ENCODE measurements around the gene KHDRBS2. TPM values are rescaled to one million over a fixed set of nuclear protein-coding genes. Genes with fewer than 3 reads are reported as not detected.

Gene KHDRBS2
- total RNA-seq, 2 donors from 2014 or later, result not detected

GRCh38 chr6:61935242-61935846, 350.7 kb downstream of the KHDRBS2 start:
- Mint-ChIP-seq H3K9me3 (peaks cover 16% of the 10 kb centered on the region), H3K27ac (no peak overlapping the region), H3K36me3 (ENCODE audit: low read depth) (no peaks in the 10 kb centered on the region), H3K27me3 (no peaks in the 10 kb centered on the region), H3K4me1 (no peaks in the 10 kb centered on the region), H3K4me3 (no peak overlapping the region)
- no peak for ATAC-seq (replicated peaks)

- no peak for ATAC-seq (replicated peaks)
- Mint-ChIP-seq H3K4me1 (no peaks in the 10 kb centered on the region), H3K27me3 (no peaks in the 10 kb centered on the region), H3K27ac (no peak overlapping the region), H3K9me3 (peaks cover 23% of the 10 kb centered on the region), H3K36me3 (ENCODE audit: low read depth) (no peaks in the 10 kb centered on the region), H3K4me3 (no peak overlapping the region)
Observed at GRCh38 chr6:61909486-61909885, 376.5 kb downstream of the KHDRBS2 start.

DNA sequence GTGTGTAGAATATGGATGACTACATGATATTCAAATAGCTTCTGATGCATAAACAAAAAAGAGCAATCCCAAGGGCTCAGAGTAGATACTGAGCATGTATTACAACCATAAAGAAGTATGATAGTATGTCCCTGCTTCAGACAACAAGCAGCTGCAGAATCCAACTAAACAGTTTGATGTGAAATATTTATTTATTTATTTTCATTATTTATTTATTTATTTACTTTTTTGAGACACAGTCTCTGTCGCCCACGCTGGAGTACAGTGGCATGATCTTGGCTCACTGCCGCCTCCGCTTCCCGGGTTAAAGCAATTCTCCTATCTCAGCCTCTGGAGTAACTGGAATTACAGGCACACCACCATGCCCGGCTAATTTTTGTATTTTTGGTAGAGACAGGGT, 384.3 kb downstream of the KHDRBS2 start:
- Mint-ChIP-seq H3K4me3 (no peak overlapping the region), H3K27ac (no peak overlapping the region), H3K9me3 (peaks cover 20% of the 10 kb centered on the region), H3K27me3 (no peaks in the 10 kb centered on the region), H3K36me3 (ENCODE audit: low read depth) (no peaks in the 10 kb centered on the region), H3K4me1 (no peaks in the 10 kb centered on the region)
- ATAC-seq (replicated peaks), result no peak

GRCh38 chr6:61894536-61894935, 391.5 kb downstream of the KHDRBS2 start:
- Mint-ChIP-seq H3K36me3 (ENCODE audit: low read depth) (no peaks in the 10 kb centered on the region), H3K4me1 (no peaks in the 10 kb centered on the region), H3K4me3 (no peak overlapping the region), H3K27ac (no peak overlapping the region), H3K27me3 (no peaks in the 10 kb centered on the region), H3K9me3 (peaks cover 18% of the 10 kb centered on the region)
- no peak for ATAC-seq (replicated peaks)

DNA sequence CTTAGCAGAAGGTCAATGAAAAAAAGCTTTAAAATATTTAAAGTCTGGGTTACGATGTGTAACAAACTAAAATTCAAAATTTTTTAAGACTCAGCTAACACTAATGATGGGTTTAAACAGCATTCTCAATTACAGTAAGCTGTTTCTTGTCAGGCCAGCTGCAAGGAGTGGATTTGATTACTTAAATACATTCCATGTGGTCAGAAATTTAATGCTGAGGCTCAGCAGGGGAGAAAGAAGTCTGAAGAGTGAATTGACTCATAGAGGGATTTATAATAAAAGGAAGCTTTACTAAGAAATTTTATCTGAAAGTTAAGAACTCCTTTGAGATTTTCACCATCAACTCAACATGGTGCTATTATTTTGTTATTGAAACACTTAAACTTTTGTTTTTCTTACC, 398.6 kb downstream of the KHDRBS2 start:
- Mint-ChIP-seq H3K27me3 (no peaks in the 10 kb centered on the region), H3K4me1 (no peaks in the 10 kb centered on the region), H3K36me3 (ENCODE audit: low read depth) (no peaks in the 10 kb centered on the region), H3K9me3 (peaks cover 20% of the 10 kb centered on the region), H3K4me3 (no peak overlapping the region), H3K27ac (no peak overlapping the region)
- no peak for ATAC-seq (replicated peaks)

DNA sequence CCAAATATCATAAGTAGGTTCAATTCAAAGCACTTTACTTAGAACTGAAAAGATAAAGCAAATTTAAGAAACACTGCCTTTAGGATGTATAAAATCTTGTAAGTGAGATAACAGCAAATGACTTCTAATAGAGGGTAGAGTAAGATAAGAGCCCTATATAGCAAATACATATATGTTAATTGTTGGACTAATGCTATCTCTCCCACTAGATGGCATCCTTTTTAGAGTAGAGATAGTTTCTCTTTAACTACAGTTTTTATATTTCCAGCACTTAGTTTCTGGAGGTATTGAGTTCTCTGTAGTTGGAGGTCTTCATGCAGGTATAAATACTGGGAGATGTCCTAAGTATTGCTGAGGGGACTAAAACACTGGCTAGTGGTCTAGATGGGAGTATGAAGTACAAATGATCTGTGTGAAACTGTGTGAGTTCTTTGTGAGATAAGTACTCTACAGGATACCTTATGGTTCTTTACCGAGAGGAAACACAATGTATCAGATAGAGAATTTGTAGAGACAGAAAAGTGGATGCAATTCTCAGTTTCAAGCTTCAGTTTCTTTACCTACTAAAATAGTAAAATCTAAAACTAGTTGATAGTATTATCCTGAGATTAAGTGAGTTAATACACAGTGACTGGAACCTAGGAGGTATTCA, 399.3 kb downstream of the KHDRBS2 start:
- Mint-ChIP-seq H3K4me3 (no peak overlapping the region), H3K4me1 (no peaks in the 10 kb centered on the region), H3K27ac (no peak overlapping the region), H3K27me3 (no peaks in the 10 kb centered on the region), H3K9me3 (peaks cover 20% of the 10 kb centered on the region), H3K36me3 (ENCODE audit: low read depth) (no peaks in the 10 kb centered on the region)
- no peak for ATAC-seq (replicated peaks)

DNA sequence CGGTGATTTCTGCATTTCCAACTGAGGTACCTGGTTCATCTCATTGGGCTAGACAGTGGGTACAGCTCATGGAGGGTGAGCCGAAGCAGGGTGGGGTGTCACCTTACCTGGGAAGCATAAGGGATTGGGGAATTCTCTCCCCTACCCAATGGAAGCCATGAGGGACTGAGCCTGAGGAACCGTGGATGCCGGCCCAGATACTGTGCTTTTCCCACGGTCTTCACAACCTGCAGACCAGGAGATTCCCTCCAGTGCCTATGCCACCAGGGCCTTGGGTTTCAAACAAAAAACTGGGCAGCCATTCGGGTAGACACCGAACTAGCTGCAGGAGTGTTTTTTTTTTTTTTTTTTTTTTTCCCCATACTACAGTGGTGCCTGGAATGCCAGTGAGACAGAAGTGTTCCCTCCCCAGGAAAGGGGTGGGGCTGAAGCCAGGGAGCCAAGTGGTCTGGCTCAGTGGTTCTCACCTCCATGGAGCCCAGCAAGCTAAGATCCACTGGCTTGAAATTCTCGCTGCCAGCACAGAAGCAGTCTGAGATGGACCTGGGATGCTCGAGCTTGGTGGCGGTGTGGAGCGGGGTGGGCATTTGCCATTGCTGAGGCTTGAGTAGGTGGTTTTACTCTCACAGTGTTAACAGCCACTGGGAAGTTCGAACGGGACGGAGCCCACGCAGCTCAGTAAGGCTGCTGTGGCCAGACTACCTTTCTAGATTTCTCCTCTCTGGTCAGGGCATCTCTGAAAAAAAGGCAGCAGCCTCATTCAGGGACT, 416.2 kb downstream of the KHDRBS2 start:
- Mint-ChIP-seq H3K4me1 (no peaks in the 10 kb centered on the region), H3K27me3 (no peaks in the 10 kb centered on the region), H3K36me3 (ENCODE audit: low read depth) (no peaks in the 10 kb centered on the region), H3K9me3 (peaks cover 18% of the 10 kb centered on the region), H3K27ac (no peak overlapping the region), H3K4me3 (no peak overlapping the region)
- ATAC-seq (replicated peaks), result no peak

GRCh38 chr6:61868507-61869080, 417.4 kb downstream of the KHDRBS2 start:
- ATAC-seq (replicated peaks), result no peak
- Mint-ChIP-seq H3K27ac (no peak overlapping the region), H3K27me3 (no peaks in the 10 kb centered on the region), H3K36me3 (ENCODE audit: low read depth) (no peaks in the 10 kb centered on the region), H3K4me3 (no peak overlapping the region), H3K9me3 (peaks cover 22% of the 10 kb centered on the region), H3K4me1 (no peaks in the 10 kb centered on the region)

DNA sequence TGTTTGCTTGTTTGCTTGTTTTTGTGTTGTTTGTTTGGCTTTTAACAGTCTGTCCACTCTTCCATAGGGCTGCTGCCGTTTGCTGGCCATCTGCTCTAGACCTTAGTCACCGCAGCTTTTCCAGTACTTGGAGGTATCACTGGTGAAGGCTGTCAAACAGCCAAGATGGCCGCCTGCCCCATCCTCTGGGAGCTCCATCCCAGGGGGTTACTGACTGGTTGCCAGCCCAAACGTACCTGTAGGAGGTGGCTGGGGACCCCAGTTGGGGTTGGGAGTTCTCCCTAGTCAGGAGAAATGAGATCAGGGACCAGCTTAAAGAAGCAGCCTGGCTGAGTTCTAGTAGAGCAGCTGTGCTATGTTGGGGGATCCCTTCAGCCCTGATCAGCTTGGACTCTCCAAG, 418.4 kb downstream of the KHDRBS2 start:
- no peaks in the 10 kb centered on the region for H3K4me1 Mint-ChIP-seq
- no peaks in the 10 kb centered on the region for H3K36me3 Mint-ChIP-seq (ENCODE audit: low read depth)
- no peak overlapping the region for H3K27ac Mint-ChIP-seq
- no peaks in the 10 kb centered on the region for H3K27me3 Mint-ChIP-seq
- no peak overlapping the region for H3K4me3 Mint-ChIP-seq
- H3K9me3 Mint-ChIP-seq, result peaks cover 29% of the 10 kb centered on the region
- no peak for ATAC-seq (replicated peaks)

- Mint-ChIP-seq H3K36me3 (ENCODE audit: low read depth) (no peaks in the 10 kb centered on the region), H3K27me3 (no peaks in the 10 kb centered on the region), H3K27ac (no peak overlapping the region), H3K4me1 (no peaks in the 10 kb centered on the region), H3K4me3 (no peak overlapping the region), H3K9me3 (peaks cover 18% of the 10 kb centered on the region)
- no peak for ATAC-seq (replicated peaks)
Observed at GRCh38 chr6:61857541-61857940, 428.5 kb downstream of the KHDRBS2 start.

- Mint-ChIP-seq H3K27me3 (no peaks in the 10 kb centered on the region), H3K36me3 (ENCODE audit: low read depth) (no peaks in the 10 kb centered on the region), H3K9me3 (peaks cover 11% of the 10 kb centered on the region), H3K4me3 (no peak overlapping the region), H3K4me1 (no peaks in the 10 kb centered on the region), H3K27ac (no peak overlapping the region)
- no peak for ATAC-seq (replicated peaks)
Observed at GRCh38 chr6:61841958-61842357, 444.1 kb downstream of the KHDRBS2 start.

DNA sequence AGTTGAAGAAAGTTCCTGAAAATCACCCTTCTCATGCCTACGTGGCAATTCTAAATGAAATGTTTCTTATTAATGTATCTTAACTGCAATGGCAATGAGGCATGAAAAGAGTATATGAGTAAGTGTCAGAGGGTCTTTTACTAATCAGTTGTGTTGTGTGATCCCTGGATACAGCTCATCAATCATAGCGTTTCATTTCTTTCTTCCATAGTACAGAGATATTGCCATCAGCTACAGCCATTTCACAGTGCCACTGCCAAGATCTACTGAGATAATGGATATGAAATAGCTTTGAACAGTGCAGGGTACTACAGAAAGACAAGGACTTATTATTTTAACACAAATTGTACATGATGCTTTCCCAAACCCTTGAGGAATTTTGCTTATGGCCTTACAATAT, 450.8 kb downstream of the KHDRBS2 start:
- ATAC-seq (replicated peaks), result no peak

DNA sequence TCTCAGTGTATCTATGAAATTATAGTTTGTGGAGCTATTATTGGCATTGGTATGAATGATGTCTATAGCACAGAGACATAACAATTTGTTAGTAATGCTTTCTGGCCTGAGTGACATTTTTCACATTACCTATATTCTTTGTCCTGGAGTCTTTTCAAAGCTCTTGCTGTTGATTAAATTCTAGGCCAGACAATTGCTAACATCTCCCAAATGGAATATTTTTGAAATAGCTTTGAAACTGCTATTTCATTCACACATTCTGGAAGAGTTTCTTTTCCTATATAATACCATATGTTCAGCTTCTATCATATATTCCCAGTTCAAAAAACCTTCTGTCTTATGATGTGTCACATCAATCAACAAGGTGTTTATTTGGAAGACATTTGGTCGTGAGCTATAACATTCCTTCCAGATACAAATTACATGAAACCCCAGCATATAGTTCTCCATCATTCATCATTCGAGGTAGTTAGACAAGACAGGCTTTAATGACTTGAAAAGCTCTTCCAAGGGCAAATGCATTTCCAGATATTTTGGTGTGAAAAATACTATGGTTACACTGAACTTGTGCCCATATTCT, 452.8 kb downstream of the KHDRBS2 start:
- H3K27ac Mint-ChIP-seq, result no peak overlapping the region
- H3K9me3 Mint-ChIP-seq, result no peaks in the 10 kb centered on the region
- H3K4me1 Mint-ChIP-seq, result no peaks in the 10 kb centered on the region
- H3K27me3 Mint-ChIP-seq, result no peaks in the 10 kb centered on the region
- no peaks in the 10 kb centered on the region for H3K36me3 Mint-ChIP-seq (ENCODE audit: low read depth)
- no peak overlapping the region for H3K4me3 Mint-ChIP-seq
- ATAC-seq (replicated peaks), result no peak

More for the DNA sequence above, 450.8 kb downstream of the KHDRBS2 start:
- no peaks in the 10 kb centered on the region for H3K4me1 Mint-ChIP-seq
- no peaks in the 10 kb centered on the region for H3K27me3 Mint-ChIP-seq
- no peak overlapping the region for H3K27ac Mint-ChIP-seq
- peaks cover 6% of the 10 kb centered on the region for H3K9me3 Mint-ChIP-seq
- no peaks in the 10 kb centered on the region for H3K36me3 Mint-ChIP-seq (ENCODE audit: low read depth)
- H3K4me3 Mint-ChIP-seq, result no peak overlapping the region

DNA sequence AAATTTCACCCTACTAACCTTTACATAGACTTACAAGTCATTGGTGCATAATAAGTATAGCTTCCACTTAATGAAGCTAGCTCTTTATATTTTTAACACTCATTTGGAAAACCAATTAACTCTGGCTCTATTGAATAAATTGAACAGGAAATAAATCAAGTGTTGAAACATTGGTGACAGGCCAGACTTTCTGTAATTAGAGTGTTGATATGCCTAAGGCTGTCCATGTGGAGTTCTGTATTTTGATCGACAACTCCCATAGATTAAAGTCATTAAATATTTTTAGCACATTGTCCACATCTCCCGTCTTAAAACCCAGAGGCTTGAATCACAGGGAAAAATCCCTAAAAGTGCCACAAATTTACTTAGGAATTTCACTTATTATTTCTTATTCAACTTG, 468.3 kb downstream of the KHDRBS2 start:
- H3K36me3 Mint-ChIP-seq (ENCODE audit: low read depth), result no peaks in the 10 kb centered on the region
- peaks cover 12% of the 10 kb centered on the region for H3K9me3 Mint-ChIP-seq
- H3K27me3 Mint-ChIP-seq, result no peaks in the 10 kb centered on the region
- ATAC-seq (replicated peaks), result no peak
- no peak overlapping the region for H3K27ac Mint-ChIP-seq
- H3K4me1 Mint-ChIP-seq, result no peaks in the 10 kb centered on the region
- H3K4me3 Mint-ChIP-seq, result no peak overlapping the region

Data from activated T-helper 17 cell treated with anti-CD3 and anti-CD28 coated beads, Interleukin-2, amount 50 U/mL, for 72 hours (primary cell).